HG03175 (cell line): ENCODE results near the gene MRPL4.

Experiments used
- ATAC-seq: cut with Tn5 transposase; IDR thresholded peaks from one replicate; pipeline ENCODE4 v1.9.1; 2021; ENCODE audit warnings: mild to moderate bottlenecking, moderate library complexity; ENCODE audit not compliant: unreplicated experiment

MRPL4 gene

DNA sequence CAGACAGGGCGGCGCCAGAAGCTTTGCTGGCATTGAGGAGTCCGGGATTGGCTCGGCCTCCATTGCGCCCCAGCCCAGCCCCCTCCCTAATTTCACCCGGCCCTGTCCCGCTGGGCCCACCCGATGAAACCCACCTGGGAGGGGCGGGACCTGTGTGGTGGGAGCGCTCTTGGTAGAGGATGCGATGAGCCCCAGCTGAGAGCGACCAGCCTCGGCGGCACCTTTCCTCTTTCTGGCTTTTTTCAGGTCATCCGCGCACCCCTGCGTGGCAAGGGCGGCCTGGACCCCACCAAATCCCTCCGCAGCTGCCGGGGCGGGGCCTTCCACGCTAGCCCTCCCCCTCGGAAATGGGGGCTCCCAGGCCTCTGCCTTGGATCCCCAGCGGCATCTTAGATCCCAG lies 57.4 kb downstream of the MRPL4 start, which contains the start of gene ZGLP1:
Gene ZGLP1, minus strand, starts transcription at position 393 of the 400 bp plus-strand sequence.
- no peak for ATAC-seq
